C4-2B (cell line): Measurements from ENCODE around the gene HES5.

Source experiments
- CTCF ChIP-seq: fragments of 450-650 bp; conservative IDR thresholded peaks from 2 replicates; pipeline ENCODE4 v1.5.1; 2017; ENCODE audit warnings: mild to moderate bottlenecking
- ZFX ChIP-seq: fragments of 450-650 bp; IDR thresholded peaks from 2 replicates; pipeline ENCODE4 v1.6.1; 2017

- TF ChIP-seq CTCF = no peak
- TF ChIP-seq ZFX = no peak
Observed at GRCh38 chr1:2492091-2492490, 38.0 kb downstream of the HES5 start.
